MM.1S (cell line): ENCODE data around the gene C20orf173.

Experiments used
- EZH2 ChIP-seq: fragments of 300-600 bp; sonication (generic); optimal IDR thresholded peaks from 2 replicates; pipeline ENCODE3; 2017; ENCODE audit warnings: low read depth, mild to moderate bottlenecking, antibody characterized with exemption, low read length, mixed read lengths
- EZH2phosphoT487 ChIP-seq: fragments of 300-600 bp; sonication (generic); IDR thresholded peaks from 2 replicates; pipeline ENCODE4 v1.6.1; 2018; ENCODE audit warnings: antibody characterized with exemption, low read length

DNA sequence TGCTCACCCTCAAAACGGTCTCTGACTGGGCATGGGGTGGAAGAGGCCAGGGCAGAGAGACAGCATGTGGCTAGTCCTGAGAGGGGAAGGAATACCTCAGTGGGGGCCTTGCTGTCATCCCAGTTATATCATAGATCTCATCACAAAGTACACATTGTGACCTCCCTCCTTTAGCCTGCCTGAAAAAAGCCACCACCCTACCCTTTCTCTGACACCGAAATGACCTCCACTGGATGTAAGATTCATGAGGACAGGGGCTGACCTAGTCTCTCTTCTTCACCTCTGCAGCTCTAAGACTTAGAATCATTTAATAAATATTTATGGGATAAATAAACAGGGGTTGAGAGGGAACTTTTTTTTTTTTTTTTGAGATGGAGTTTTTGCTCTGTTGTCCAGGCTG lies at the start of gene C20orf173:
- TF ChIP-seq EZH2 = no peak
- TF ChIP-seq EZH2phosphoT487 = no peak
